Loucy (cell line): ENCODE measurements around the gene HEBP2.

Source experiments
- EZH2phosphoT487 ChIP-seq: fragments of 200-600 bp; IDR thresholded peaks from 2 replicates; pipeline ENCODE4 v1.6.1; 2018; ENCODE audit warnings: antibody characterized with exemption, mild to moderate bottlenecking, moderate library complexity, borderline replicate concordance
- TF ChIP-seq, protein P1 (sequence below): fragments of 200-600 bp; sonication (generic); conservative IDR thresholded peaks from 2 replicates; pipeline ENCODE4 v1.5.1; 2014; ENCODE audit warnings: mild to moderate bottlenecking, antibody characterized with exemption, low read length

DNA sequence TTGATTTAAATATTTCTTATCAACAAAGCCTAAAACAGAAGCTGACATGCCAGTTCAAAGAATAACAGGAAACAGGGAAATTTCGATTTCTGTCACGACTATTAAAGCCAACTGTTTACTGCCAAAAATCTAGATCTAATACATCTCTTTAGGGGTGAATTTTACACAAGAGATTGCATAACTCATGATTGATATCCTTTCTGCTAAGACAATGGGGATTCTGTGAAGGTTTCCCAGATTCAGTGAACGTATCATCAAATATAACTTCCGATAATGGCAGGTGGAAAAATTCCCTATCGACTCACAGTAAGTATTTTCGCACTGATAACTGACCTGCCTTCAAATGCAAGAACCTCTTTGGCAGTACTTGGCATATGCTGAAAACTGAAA is 52.4 kb downstream of the HEBP2 start:
- TF ChIP-seq, protein P1, sequence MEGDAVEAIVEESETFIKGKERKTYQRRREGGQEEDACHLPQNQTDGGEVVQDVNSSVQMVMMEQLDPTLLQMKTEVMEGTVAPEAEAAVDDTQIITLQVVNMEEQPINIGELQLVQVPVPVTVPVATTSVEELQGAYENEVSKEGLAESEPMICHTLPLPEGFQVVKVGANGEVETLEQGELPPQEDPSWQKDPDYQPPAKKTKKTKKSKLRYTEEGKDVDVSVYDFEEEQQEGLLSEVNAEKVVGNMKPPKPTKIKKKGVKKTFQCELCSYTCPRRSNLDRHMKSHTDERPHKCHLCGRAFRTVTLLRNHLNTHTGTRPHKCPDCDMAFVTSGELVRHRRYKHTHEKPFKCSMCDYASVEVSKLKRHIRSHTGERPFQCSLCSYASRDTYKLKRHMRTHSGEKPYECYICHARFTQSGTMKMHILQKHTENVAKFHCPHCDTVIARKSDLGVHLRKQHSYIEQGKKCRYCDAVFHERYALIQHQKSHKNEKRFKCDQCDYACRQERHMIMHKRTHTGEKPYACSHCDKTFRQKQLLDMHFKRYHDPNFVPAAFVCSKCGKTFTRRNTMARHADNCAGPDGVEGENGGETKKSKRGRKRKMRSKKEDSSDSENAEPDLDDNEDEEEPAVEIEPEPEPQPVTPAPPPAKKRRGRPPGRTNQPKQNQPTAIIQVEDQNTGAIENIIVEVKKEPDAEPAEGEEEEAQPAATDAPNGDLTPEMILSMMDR, result no peak
- TF ChIP-seq EZH2phosphoT487, result no peak
